T47D (cell line): Measurements from ENCODE around the gene WDR27.

Source experiments
- DNase-seq, 2 experiments: peaks; one replicate each; pipeline versions ENCODE4 v3.0.0 to v3.0.0-alpha.2; 2011 to 2012; ENCODE audit warnings: low read depth in 1 of 2, low spot score in 1 of 2
- JUND ChIP-seq: IDR thresholded peaks from 2 replicates; pipeline ENCODE4 v1.6.1; 2012; ENCODE audit warnings: low read depth
- in situ Hi-C: cut with HindIII; loops from 2 replicates; pipeline ENCODE4 v1.10.0; 2016; ENCODE audit warnings: low sequenced_read_pairs, low pct_unique_long_range_greater_than_20kb

The WDR27 gene

DNA sequence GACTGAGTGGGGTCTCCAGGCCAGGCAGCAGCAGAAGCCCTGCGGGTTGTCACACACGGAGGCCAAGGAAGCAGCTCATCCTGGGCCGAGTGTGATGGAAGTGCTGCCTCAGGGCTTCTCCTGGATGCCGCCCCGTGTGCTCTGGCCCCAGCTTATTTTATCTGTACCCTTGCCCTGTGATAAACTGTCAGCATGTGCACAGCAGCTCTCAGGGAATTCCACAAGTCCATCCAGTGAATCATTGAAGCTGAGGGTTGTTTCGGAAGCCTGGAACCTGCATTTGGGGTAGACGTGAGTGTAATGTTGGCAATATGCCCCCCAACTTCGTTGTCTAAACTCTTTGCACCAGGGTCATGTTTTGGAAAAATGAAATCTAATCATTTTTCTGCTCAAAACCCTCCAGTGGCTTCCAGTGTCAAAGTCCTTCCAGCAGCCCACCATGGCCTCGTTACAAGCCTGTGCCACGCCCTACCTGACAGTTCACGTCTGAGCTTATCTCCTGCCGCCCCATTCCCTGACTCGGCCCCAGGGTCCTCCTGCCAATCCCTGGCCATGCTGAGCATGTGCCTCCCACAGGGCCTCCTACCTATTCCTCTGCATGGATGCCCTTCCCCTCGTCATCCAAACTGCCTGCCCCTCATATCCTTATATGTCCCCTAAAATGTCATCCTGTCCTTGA, 280.1 kb downstream of the WDR27 start:
- TF ChIP-seq JUND: no peak
- no peak for DNase-seq
- in situ Hi-C loops: no loop called here

- DNase-seq: peak; percentile 29 to 68
- no peak for TF ChIP-seq JUND
- in situ Hi-C loops: no loop called here
Measured at GRCh38 chr6:169420912-169421543, 280.8 kb downstream of the WDR27 start.

GRCh38 chr6:169417101-169417500, 284.7 kb downstream of the WDR27 start:
- TF ChIP-seq JUND: no peak
- no peak for DNase-seq
- in situ Hi-C loops: no loop called here

DNA sequence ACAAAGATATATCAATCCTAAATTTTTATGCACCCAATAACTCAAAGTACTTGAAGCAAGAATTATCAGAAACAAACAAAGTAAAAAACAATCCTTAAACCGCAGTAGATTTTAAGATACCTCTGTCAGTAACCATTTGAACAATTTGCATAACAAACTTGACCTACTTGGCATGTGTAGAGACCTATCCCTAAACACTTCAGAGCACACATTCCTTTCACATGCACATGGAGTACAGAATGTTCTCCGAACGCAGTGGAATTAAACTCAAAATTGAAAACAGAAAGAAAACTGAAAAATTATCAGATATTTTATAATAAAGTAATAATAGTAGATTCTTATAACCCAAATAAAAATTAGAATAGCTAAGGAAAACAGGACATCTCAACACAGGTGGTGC, 285.6 kb downstream of the WDR27 start:
- TF ChIP-seq JUND: no peak
- in situ Hi-C loops: no loop called here
- DNase-seq: no peak

DNA sequence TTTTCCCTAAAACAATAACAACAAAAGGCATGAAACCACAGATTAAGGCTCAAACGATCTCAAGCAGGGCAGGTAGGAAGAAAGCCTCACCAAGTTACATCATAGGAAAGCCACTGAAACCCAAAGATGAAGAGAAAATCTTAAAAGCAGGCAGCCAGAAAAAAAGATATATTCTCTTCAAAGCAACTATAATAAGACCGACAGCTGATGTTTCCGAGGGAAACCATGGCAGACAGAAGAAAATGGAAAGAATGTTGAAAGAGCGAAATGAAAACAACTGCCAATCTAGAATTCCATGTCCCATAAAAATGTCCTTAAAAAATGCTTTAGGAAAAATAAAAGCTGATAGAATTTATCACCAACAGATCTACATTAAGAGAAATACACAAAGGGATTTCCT, 286.6 kb downstream of the WDR27 start:
- no peak for TF ChIP-seq JUND
- DNase-seq: peak in 1 of 2 experiments; percentile 5
- in situ Hi-C loops: no loop called here

- in situ Hi-C loops: no loop called here
- DNase-seq: no peak
- no peak for TF ChIP-seq JUND
Measured at GRCh38 chr6:169411722-169412121, 290.1 kb downstream of the WDR27 start.

DNA sequence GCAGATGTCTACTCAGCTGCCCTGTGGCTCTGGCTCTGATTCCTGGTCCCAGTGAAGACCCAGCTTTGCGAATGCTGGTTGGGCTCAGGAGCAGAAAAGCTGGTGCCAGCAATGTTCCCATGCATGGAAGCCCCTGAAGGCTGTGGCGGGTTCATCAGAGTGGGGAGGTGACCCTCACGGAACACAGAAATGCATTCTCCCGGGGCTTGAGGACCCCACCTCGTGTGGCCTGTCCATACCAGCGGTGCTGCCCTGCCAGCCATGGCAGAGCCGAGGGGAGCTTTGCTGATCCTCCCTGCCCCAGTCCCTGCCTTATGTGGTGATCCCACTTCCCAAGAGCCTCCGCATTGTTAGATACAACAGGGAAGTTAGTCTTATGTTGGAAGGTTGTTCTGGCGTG, 290.5 kb downstream of the WDR27 start:
- in situ Hi-C loops: no loop called here
- no peak for DNase-seq
- no peak for TF ChIP-seq JUND

GRCh38 chr6:169409742-169410312, 292.0 kb downstream of the WDR27 start:
- no peak for DNase-seq
- in situ Hi-C loops: no loop called here
- no peak for TF ChIP-seq JUND

- no peak for TF ChIP-seq JUND
- DNase-seq: no peak
- in situ Hi-C loops: no loop called here
Measured at GRCh38 chr6:169407325-169407724, 294.5 kb downstream of the WDR27 start.
